ENCODE data around the gene GNG2. TPM values are rescaled to one million over a fixed set of nuclear protein-coding genes. Genes with fewer than 3 reads are reported as not detected.

The GNG2 gene
- total RNA-seq, 4 donors from 2014 or later: 7.5 to 32.8 (median 14.2) TPM

GRCh38 chr14:51818748-51819380, 41.5 kb upstream of the GNG2 start:
- H3K36me3 ChIP-seq: no peaks in the 10 kb centered on the region
- H3K4me1 ChIP-seq: no peaks in the 10 kb centered on the region
- intact Hi-C loops (cut with DNase I; ENCODE audit: low total_unique reads): no loop called here
- H3K4me3 ChIP-seq: no peak overlapping the region
- no peak overlapping the region for H3K27ac ChIP-seq
- no peaks in the 10 kb centered on the region for H3K27me3 ChIP-seq
- TF ChIP-seq EP300 (IDR thresholded peaks at IDR 0.05; ENCODE audit: low read depth) (no peak), POLR2A (IDR thresholded peaks at IDR 0.05) (no peak), POLR2AphosphoS5 (IDR thresholded peaks at IDR 0.05) (no peak)
- TF ChIP-seq, protein P1, sequence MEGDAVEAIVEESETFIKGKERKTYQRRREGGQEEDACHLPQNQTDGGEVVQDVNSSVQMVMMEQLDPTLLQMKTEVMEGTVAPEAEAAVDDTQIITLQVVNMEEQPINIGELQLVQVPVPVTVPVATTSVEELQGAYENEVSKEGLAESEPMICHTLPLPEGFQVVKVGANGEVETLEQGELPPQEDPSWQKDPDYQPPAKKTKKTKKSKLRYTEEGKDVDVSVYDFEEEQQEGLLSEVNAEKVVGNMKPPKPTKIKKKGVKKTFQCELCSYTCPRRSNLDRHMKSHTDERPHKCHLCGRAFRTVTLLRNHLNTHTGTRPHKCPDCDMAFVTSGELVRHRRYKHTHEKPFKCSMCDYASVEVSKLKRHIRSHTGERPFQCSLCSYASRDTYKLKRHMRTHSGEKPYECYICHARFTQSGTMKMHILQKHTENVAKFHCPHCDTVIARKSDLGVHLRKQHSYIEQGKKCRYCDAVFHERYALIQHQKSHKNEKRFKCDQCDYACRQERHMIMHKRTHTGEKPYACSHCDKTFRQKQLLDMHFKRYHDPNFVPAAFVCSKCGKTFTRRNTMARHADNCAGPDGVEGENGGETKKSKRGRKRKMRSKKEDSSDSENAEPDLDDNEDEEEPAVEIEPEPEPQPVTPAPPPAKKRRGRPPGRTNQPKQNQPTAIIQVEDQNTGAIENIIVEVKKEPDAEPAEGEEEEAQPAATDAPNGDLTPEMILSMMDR (IDR thresholded peaks at IDR 0.05): no peak
- in situ Hi-C loops (cut with MboI; ENCODE audit: low pct_ligation_motif_present in 1 of 4, low pct_unique_long_range_greater_than_20kb in 1 of 4, low sequenced_read_pairs in 3 of 4): loop anchor here in 1 of 4 donors (25.0 kb wide), 1 partner anchor 143 kb away; no protein-coding TSS in a partner anchor
- 83 to 97% methylated on average over 6 to 9 of the region's 9 CpGs for WGBS, 2 donors (ENCODE audit: low coverage in 1 of 2)
- no peaks in the 10 kb centered on the region for H3K9me3 ChIP-seq
- no peak for DNase-seq

- in situ Hi-C loops (cut with MboI; ENCODE audit: low pct_ligation_motif_present in 1 of 4, low pct_unique_long_range_greater_than_20kb in 1 of 4, low sequenced_read_pairs in 3 of 4): loop anchor here in 1 of 4 donors (25.0 kb wide), 1 partner anchor 140 kb away; no protein-coding TSS in a partner anchor
- Histone ChIP-seq H3K9me3 (no peaks in the 10 kb centered on the region), H3K27ac (no peak overlapping the region), H3K4me3 (no peak overlapping the region), H3K27me3 (no peaks in the 10 kb centered on the region), H3K36me3 (no peaks in the 10 kb centered on the region), H3K4me1 (no peaks in the 10 kb centered on the region)
- TF ChIP-seq EP300 (IDR thresholded peaks at IDR 0.05; ENCODE audit: low read depth) (no peak), POLR2AphosphoS5 (IDR thresholded peaks at IDR 0.05) (no peak), POLR2A (IDR thresholded peaks at IDR 0.05) (no peak)
- TF ChIP-seq, protein P1 (IDR thresholded peaks at IDR 0.05): no peak
- intact Hi-C loops (cut with DNase I; ENCODE audit: low total_unique reads): no loop called here
- DNase-seq: no peak
Observed at GRCh38 chr14:51821822-51822221, 38.6 kb upstream of the GNG2 start.

GRCh38 chr14:51822499-51822898, 37.9 kb upstream of the GNG2 start:
- in situ Hi-C loops (cut with MboI; ENCODE audit: low pct_ligation_motif_present in 1 of 4, low pct_unique_long_range_greater_than_20kb in 1 of 4, low sequenced_read_pairs in 3 of 4) (loop anchor here in 1 of 4 donors (25.0 kb wide), 1 partner anchor 140 kb away; no protein-coding TSS in a partner anchor), intact Hi-C loops (cut with DNase I; ENCODE audit: low total_unique reads) (no loop called here)
- Histone ChIP-seq H3K9me3 (no peaks in the 10 kb centered on the region), H3K27ac (no peak overlapping the region), H3K36me3 (no peaks in the 10 kb centered on the region), H3K4me3 (no peak overlapping the region), H3K4me1 (no peaks in the 10 kb centered on the region), H3K27me3 (no peaks in the 10 kb centered on the region)
- 44 to 100% methylated on average over 1 to 2 of the region's 2 CpGs for WGBS, 2 donors (ENCODE audit: low coverage in 1 of 2)
- TF ChIP-seq EP300 (IDR thresholded peaks at IDR 0.05; ENCODE audit: low read depth): no peak
- no peak for TF ChIP-seq POLR2AphosphoS5 (IDR thresholded peaks at IDR 0.05)
- TF ChIP-seq, protein P1 (IDR thresholded peaks at IDR 0.05): no peak
- no peak for DNase-seq

- 38 to 48% methylated on average over 6 of the region's 6 CpGs for WGBS, 2 donors (ENCODE audit: low coverage in 1 of 2)
- Histone ChIP-seq H3K27ac (peak overlapping the region in 2 of 4 donors; percentile 4 to 29), H3K4me1 (no peaks in the 10 kb centered on the region), H3K4me3 (no peak overlapping the region), H3K36me3 (no peaks in the 10 kb centered on the region), H3K9me3 (no peaks in the 10 kb centered on the region), H3K27me3 (no peaks in the 10 kb centered on the region)
- DNase-seq: no peak
- TF ChIP-seq, protein P1 (IDR thresholded peaks at IDR 0.05): no peak
- TF ChIP-seq EP300 (IDR thresholded peaks at IDR 0.05; ENCODE audit: low read depth): no peak
- no peak for TF ChIP-seq POLR2A (IDR thresholded peaks at IDR 0.05)
- no peak for TF ChIP-seq POLR2AphosphoS5 (IDR thresholded peaks at IDR 0.05)
- in situ Hi-C loops (cut with MboI; ENCODE audit: low pct_ligation_motif_present in 1 of 4, low pct_unique_long_range_greater_than_20kb in 1 of 4, low sequenced_read_pairs in 3 of 4): loop anchor here in 1 of 4 donors (25.0 kb wide), 1 partner anchor 139 kb away; no protein-coding TSS in a partner anchor
- intact Hi-C loops (cut with DNase I; ENCODE audit: low total_unique reads): no loop called here
Observed at GRCh38 chr14:51823706-51824105, 36.7 kb upstream of the GNG2 start.

Measured in transverse colon (tissue), 4 donors.